Measurements from ENCODE around the gene CISD1.
A peak's percentile ranks its signal among the peaks of the same experiment; 100 is the strongest.

CISD1 gene

DNA sequence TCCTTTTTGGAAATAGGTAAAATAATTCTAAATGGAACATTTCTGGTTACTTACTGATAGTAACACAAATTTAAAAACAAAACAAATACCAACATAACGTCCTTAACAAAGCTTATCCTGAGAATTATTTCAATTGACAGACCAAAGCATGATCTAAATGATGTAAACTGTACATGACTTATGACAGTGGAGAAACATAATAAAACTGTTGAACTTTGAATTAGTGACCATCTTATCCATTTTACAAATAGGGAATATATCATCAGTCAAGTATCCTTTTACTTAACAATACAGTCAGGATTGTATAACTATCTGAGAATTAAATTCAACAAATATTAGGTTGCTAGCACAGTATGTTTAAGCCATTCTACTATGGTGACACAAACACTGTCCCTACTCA, 3.7 kb upstream of the CISD1 start:
- no peak for DNase-seq (ENCODE audit: low spot score)

DNA sequence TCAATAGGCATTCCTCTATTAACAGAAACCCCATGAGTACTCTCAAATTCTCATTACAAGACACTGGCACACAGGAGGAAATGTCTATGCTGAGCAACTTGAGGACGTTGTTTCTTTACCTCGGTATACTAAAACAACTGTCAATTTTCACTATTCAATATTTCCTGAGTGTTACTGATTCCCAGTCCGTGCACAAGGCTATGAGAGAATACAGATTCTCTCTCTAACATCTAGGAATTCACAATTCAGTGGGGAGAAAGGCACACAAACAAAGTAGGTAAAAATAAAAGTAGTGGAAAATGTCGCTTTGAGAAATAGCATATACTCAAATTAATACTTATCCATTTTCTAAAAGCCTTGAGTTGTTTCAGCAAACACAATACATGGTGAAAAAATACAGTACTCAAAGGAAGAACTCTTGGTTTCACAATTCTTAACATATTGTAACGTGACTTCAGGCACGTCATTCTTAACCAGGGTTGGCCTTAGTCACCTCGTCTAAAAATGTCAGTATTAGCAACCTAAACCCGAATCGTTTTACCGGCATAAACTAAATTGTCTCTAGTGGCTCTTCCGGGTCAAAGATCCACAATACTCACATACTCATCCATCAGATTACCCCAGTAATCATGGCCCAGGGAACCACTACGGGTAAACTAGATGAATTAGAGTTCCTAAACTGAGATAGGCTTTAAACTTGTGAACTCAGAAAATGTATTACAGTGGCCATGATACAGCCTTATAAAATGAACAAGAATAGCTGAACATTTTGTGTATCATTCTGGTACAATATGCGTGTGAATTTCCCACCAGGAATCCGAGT, 2.7 kb upstream of the CISD1 start:
- peak; percentile 32 for DNase-seq (ENCODE audit: low spot score)

DNA sequence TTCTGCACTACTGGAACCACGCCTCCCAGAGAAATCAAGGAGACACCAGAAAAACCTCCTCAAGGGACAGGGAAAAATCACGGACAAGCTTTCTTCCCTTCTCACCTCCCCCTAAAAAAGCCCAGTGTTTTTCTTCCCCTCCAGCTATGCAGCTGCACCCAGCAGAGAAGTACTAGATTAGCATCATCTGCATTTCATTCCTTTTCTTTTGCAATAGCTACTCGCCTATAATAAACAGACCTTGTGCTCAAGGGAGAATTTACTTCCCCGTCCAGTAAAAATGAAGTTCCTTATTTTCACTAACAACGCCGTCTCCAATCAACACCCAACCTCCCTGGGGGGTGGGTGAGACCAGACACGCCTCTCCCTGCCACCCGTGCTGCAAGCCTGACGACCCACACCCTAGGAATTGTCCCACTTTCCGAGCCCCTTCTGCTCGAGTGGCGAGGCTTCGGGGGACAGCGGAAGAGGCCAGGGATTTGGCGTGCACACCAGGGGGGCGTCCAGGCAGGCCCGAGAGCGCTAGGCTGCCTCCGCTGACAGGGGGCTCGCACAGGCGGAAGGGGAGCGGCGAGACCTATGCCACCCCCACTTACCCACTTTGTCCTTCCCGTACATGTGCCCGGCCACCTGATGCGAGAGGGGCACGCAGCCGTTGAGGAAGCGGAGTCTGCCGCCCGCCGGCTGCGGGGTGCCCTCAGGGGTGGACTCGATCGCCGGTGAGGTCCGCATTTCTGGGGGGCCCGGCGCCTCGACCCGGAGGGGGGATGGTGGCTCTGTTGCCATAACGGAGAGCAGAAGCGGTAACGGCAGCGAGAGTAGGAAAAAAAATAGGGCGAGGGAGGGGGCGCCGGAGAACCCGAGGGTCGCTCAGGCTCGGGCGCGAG, 1.9 kb upstream of the CISD1 start:
- DNase-seq (ENCODE audit: low spot score) = peak; percentile 16

DNA sequence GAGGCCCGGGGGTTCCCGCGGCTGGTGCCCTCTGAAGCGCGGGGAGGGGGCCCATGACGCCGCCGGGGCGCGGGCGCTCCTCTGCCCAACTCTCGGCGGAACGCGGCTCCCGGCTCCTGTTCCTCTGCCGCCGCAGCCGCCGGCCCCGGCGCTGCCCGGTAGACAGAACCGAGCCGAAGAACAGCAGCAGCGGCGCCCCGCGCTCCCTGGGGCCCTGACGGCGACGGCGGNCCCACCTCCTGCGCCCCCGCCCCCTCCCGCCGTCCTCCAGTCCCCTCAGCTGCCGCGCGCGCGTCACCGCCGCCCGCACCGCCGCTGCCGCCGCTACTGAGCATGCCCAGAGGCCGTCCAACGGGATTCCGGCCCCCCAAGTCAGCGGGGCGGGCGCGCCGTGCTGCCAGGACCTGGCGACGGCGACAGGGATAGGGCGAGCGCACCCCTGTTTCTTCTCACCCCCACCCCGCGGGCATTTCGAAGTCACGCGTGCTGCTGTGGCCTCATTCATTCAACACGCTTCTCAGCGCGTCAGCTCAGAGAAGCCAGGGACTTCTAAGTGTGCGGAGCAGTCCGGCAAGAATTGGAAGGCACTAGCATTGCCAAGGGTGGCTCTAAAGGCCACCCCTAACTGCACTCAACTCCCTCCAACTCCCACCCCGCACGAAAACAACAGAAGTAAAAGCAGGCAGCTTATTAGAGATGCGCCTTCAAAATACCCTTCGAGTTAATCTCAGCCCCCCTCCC, 1.1 kb upstream of the CISD1 start, which contains the start of gene IPMK:
Gene IPMK, minus strand, starts transcription at position 182 of the 741 bp plus-strand sequence. CDS start 283 bp downstream, outside the sequence.
- DNase-seq (ENCODE audit: low spot score) = peak; percentile 95

DNA sequence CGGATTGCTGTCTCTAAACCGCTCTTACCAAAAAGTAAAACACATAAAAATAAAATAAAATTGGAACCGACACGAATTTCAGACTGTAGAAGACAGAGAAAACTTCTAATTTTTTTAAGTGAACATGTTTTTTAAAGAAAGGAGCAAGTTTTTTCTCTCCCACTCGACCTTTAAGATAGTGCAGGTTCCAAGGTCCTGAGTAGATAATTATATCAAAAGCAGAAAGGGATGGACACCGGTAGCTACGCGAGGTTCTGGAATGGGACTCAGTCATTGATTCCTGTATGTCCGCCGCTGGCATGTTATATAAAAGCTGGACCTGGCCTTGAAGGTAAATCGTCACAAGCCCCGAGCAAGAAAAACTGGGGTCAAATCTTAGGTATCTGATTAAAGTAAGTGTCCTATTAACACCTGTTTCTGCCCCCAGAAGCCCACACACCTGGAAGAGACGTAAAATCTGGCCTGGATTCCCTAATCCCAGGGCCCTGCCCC, 462 bp upstream of the CISD1 start:
- no peak for DNase-seq (ENCODE audit: low spot score)

DNA sequence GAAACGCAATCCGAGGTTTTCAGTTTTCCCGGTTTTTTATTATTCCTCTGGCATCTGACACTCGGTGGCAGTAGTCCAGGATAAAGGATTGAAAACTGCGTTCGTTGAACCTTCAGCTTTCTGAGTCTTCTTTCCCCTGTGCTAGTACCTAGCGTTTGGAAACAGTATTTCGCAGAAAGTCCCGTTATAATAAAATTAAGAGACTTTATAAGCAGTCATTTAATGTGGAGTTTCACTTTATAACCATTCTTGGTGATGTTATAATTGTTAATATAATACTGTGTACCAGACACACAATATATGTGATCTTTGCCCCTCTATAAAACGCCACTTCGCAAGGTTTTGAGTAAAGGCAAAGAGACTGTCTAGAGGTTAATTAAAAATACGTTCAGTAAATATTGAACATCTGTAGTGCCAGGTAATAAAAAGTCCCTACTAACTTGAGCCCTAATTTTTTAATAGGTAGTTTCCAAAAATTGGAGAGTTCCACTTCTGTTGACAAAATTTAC, 874 bp downstream of the CISD1 start:
- peak; percentile 19 for DNase-seq (ENCODE audit: low spot score)

DNA sequence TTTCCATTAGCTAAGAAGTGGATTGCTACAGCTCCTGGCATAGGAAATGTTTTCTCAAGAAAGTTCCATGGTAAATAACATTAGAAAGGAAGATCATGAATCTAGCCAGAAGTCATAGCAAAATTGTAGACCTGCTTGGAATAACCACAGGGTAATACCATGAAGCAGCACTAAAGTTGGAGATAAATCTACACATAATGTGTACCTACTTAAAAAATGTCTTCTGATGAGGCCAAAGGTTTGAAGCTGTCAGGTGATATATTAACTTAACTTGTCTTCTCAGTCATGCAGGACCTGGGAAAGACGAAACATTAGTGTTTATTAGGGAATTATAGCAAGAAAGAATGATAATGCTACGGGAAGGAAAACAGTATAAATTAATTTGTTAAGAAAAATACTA, 6.3 kb downstream of the CISD1 start:
- DNase-seq (ENCODE audit: low spot score) = no peak

DNA sequence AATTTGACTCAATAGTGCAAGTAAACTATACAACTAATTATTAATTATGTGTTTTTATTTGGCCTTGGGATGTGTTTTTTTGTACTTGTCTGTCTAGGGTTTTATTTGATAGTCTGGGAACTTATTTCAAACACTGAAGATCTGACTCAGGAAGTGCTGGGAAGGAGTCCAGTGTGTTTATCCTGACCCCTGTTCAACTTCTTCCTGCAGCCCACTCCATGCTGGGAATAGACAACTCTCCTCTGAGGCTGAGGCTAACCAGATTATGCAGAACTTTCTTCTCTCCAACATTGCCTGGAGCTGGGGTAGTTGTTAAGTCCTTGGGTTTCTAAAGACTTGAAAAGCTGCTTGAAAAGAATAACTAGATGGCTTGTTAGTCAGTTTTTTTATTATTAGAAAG, 6.9 kb downstream of the CISD1 start:
- DNase-seq (ENCODE audit: low spot score) = no peak

DNA sequence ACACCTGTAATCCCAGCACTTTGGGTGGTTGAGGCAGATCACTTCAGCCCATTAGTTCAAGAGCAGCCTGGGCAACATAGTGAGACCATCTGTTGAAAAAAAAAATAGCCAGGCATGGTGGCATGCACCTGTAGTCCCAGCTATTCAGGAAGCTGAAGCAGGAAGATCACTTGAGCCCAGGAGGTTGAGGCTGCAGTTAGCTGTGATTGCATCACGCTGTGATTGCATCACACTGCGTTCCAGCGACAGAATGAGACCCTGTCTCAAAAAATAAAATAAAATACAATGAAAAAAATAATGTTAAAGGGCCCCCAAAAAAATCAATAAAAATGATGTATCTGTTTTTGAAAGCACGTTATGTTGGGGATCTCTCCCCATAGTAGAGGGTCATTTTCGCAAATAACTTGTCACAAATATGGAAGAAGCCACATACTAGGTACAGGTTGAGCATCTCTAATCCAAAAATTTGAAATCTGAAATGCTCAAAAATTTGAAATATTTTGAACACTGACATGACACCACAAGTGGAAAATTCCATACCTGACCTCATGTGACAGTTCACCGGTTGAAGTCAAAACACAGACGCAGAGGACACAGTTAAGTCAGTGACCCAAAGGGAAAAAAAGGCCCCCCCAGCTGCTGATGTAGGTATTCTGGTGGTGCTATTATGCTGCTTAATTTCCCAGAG, 9.5 kb downstream of the CISD1 start:
- no peak for DNase-seq (ENCODE audit: low spot score)

DNA sequence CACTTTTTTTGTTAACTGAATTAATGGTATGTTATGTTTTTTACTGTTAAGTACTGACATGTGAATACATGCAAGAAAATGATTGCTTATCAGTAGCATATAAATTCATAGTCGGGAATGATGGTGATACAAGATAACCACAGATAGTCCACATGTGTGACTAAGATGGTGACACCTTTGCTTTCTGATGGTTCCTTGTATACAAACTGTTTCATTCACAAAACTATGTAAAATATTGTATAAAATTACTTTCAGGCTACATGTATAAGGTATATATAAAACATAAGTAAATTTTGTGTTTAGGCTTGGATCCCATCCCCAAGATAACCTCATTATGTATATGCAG, 10.0 kb downstream of the CISD1 start:
- no peak for DNase-seq (ENCODE audit: low spot score)

DNA sequence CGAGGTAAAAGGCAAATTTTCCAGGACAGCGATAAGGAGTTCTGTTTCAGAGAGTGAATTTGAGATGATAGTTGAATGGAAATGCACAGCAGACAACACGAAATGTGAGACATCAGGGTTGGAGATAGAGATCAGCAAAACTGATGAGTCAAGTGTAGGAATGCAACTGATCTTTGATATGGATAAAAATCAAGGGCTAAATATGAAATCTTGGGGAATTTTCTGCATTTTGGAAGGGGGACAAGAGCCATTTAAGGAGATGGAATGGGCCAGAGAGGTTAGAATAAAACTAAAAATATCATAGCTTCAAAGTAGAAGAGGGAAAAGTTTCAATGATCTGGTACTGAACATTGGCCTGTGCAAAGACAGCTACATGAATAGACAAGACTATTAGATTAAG, 11.5 kb downstream of the CISD1 start:
- no peak for DNase-seq (ENCODE audit: low spot score)

DNA sequence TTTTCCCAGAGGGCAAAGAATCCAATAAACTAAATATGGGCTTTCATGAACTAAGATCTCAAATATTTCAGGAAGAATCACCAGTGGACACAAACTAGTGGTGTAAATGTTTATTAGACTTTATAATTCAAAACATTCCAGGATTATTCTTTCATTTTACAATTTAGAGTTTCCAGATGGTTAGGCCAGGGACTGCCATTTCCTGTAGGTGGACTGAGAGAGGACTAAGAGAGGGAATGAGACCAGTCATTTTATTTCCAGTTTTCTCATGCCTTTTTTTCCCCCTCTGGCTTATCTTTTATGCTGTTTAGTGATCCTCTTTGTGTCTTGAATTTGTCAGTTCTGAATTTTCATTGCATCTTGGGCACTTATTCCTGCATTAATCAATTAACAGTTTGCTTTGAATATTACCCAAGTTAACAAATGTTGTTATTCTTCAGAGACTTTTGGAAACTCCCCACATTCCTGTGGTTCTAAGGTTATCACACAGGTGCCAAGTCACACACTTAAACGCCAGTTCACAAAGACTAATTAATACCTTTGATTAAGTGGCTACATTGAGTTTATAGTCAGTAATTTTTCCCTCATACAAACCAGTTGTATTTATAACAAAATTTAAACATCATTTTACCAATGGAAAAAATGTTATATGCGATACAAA, 12.3 kb downstream of the CISD1 start:
- DNase-seq (ENCODE audit: low spot score) = no peak

DNA sequence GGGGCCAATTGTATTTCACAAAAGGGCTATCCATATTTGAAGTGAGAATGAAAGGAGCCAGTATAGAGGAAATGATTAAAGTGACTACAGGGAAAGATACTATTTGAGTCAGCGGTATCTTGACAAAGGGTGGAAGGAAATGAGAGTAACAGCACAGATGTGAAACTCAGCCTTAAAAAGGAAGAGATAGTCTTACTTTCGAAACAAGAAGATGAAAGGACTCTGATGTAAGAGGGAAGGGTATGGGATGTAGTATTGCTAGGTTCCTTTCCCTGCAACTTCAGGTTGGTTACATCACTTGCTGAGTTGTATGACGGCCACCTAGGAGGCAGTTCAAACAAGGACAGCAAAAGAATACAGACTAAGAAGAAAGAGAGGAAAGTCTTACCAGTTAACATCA, 13.7 kb downstream of the CISD1 start:
- DNase-seq (ENCODE audit: low spot score) = no peak

DNA sequence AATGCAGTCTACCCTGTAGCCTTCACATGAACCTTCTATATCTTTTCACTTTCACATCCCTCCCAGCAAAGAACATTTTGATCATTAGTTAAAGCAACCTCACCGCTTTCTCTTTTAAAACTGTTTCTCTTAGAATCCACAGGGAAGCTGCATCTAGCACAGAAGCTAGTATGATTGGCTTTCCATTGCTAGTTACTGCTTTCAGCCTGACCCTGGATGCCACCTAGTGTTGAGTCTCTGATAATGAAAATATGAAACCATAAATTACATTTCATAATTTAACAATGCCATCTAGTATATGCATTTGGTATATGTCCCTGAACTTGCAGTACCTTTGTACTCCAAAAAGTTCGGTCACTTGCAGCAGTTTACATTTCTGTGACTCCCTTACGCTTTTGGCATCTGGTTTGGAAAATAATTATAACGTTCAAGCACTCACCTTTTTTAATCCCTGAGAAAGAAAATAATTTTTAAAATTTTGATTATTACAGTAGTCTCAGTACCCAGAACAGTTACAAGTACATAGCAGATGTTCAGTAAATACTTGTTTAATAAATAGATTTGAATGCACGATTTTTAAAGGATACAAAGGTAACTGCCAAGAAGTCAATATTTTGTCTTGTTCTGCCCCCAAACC, 22.7 kb downstream of the CISD1 start:
- peak; percentile 57 for DNase-seq (ENCODE audit: low spot score)

DNA sequence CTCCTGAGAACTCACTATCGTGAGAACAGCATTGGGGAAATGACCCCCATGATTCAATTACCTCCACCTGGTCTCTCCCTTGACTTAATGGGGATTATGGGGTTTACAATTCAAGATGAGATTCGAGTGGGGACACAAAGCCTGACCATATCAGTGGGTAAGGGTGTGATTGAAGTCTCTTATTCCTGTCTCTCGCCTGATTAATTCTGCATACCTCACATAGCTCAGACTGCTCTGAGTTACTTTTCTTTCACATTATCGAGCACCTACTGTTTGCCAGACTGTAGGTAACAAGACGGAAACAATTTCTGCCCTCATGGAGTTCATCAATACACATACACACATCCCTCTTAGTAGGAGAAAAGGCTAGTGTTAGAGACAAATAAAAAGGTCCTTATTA, 25.0 kb downstream of the CISD1 start:
- DNase-seq (ENCODE audit: low spot score) = no peak

DNA sequence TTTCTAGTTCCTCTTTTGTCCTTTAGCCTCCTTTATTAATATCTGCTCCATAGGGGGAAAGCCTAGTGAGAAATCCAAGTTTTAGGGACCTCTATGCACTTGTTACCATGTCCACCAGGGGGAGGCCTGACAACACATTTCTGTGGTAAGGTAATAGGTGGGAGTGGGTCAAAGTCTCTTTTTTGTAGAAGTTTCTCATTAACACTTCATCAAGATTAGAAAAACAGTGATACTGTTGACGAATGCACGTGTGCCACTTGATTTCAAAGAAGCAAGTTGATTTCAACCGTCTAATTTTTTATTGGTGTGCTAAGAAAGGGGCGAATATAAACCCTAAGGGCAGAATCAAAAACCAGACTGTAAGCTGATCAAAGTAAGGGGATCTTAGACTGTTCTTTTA, 30.6 kb downstream of the CISD1 start:
- DNase-seq (ENCODE audit: low spot score) = peak; percentile 67

DNA sequence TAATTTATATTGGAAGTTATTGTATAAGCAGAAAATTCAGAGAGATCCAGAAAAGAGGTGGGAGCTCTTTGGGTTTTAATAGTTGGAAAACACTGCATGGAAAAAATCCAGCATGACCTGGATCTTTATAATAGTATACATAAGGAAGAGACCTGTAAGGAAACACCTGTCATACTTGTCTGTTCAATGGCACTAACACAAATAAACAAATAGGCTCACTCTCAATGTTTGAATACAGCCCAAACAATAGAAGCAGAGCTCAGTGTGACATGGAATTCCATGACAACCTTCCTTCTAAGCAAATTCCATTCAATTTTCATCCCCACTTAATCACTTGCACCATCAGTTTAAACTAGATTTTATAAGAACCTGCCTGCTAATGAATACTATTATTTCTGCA, 31.7 kb downstream of the CISD1 start:
- DNase-seq (ENCODE audit: low spot score) = no peak

DNA sequence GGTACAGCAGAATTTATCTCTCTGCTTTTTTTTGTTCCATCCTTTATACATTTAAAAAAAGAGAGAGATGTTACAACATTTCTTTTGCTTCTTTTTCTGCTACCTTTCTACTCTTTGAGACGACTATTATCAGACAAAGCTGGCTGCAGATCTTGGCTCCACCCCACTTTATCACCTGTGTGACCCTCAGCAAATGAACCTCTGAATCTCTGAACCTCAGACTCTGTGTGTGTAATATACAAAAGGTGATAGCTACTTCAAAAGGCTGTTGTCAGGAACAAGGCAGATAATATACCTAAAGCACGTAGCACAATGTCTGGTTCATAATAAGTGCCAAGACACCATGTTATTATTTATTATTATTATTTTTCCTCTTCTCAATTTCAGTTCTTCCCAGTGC, 33.3 kb downstream of the CISD1 start:
- no peak for DNase-seq (ENCODE audit: low spot score)

DNA sequence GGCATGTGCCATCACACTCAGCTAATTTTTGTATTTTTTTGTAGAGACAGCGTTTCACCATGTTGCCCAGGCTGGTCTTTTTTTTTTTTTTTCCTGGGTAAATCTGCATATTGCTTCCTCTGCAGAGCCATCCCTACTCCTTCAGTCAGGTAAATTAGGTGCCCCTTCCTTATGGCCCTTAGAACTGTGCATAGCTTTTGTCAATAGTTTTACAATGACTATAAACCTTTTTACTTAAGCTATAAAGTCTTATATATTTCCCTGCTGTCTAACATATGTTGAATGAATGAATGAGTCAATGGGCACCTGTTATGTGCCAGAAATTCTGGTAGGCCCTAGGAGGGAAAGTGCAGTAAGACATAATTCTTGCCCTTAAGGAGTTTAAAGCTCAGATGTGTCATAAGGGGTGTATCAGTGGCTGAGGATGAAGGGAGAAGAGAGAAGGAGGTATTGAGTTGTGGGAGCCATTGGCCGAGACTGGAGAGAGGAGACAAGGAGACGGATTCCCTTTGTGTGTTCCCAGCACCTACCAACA, 35.2 kb downstream of the CISD1 start:
- no peak for DNase-seq (ENCODE audit: low spot score)

DNA sequence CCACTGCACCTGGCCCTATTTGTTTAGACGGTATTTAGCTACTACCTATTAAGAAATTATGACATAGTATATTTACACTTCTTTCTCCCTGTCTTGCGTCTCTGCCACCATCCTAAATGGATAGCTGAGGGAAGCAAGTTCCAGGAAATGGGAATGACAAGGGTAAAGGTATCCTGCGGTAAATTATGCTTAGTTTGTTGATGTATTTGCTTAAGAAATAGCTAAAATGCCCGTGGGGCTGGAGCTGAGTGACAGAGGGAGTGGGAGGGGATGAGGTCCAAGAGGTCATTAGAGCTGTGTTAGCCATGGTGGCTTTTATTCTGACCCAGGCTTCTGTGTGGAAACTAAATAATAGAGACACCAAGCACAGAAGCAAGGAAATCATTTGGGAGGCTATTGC, 36.9 kb downstream of the CISD1 start:
- no peak for DNase-seq (ENCODE audit: low spot score)
